GM19452 (cell line): ENCODE measurements around the gene ANO6.

ENCODE experiments used
- ATAC-seq: cut with Tn5 transposase; IDR thresholded peaks from one replicate; pipeline ENCODE4 v1.9.1; 2021; ENCODE audit not compliant: unreplicated experiment

Gene ANO6

DNA sequence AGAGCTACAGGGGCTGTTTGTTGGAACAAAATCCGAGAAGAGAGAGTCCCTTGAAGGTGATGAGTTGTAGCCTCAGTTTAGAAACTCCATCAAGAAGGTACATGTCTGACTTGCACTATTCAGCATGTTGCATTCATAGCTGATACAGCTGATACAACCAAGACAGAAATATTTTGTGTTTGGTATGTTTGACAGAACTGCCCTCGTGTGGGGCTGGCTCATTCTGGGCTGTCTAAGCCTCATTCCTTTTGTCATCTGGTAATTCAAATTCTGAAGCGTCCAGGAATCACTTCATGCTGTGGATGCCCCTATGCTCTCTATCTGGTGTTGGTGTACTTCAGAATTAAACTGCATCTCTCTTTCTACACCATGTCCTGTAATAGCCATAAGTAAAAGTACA, 126.3 kb downstream of the ANO6 start:
- ATAC-seq: no peak

DNA sequence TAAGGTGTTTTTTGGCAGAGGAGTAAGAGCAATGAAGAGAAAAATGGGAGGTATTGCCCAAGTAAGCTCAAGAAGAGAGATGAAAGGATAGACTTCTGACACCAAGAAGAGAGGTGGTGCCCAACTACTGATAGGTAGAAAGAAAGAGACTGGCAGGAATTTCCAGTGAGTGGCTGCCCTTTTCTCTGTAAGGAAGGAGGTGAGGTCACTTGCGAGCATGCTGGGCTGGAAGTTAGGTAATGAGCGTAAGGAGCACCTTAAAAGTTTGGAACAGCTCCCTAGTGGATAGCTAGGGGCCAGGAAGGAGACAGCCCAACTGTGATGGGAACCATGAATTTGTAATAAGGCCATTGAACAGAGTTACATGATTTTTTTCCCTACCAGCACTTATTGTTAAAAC, 127.0 kb downstream of the ANO6 start:
- ATAC-seq: no peak

- ATAC-seq: no peak
These were observed 127.6 kb downstream of the ANO6 start for GRCh38 chr12:45343269-45344051.

GRCh38 chr12:45348311-45348710, 132.4 kb downstream of the ANO6 start:
- ATAC-seq: no peak

DNA sequence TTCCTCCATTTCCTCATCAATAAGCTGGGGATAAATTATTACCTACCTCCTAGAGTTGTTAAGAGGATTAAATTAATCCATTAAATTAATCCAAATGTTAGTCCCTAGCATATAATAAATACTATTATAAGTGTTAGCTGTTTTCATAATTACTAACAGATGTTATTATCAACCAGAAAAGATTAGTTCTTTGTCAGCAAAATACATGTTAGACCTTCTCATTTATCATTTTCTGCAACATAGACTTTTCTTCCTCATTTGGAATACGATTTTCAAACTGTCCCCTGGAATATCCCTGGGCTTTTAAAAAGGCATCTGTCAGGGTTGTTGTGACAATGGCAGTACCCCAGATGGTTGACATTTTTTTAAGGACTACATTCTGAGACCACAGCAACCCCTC, 133.1 kb downstream of the ANO6 start:
- no peak for ATAC-seq

DNA sequence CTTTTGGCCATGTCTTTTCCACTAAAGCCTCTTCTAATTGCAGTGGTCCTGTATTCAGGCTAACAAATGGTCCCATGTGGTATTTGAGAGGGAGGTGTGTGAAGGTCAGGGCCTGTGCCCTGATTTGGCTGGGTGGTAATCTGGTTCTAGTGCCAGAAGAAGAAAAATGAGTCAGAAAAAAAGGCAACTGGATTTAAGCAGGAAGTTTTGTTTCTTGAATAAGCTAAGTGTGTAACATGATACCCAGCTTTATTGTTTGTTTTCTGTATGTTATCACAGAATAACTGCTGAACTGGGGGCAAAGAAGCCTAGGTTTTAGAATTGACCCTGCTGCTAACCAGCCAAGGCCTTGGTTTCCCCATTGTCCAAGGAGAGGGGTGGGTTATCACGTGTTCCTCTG, 134.0 kb downstream of the ANO6 start:
- ATAC-seq: no peak

DNA sequence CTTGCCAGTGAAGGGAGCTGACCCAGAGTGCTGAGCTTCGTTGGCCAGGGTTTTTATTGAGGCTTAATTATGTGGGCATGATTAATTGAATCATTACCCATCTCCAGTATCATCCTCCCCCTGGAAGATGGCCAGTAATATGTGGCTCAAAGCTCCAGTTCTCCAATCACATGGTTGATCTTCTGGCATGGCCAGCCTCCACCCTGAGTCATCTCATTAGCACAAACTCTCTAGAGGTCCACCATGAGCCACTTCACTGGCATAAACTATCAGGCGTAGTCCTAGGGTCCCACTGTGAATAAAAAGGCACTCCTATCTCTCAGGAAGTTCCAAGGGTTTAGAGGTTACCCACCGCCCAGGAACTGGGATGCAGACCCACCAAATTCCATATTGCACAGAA, 135.0 kb downstream of the ANO6 start:
- no peak for ATAC-seq

GRCh38 chr12:45351921-45352670, 136.2 kb downstream of the ANO6 start:
- ATAC-seq: no peak

DNA sequence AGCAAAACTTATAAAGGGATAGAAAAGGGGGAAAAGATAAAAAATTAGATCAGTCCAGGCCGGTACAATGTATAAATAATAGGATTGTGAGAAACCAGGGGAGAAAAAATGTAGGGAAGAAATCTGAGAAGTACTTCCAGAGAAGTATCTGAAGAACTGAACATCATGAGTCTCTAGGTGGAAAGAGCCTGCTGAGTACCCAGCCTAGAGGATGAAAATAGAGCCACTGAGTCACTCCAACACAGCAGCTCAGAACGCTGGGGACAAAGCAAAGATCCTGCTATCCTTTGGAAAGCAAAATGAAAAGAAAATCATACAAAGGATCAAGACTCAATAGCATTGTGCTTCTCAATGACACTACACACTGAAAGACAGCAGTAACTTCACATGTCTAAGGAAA, 138.0 kb downstream of the ANO6 start:
- peak; percentile 9 for ATAC-seq

GRCh38 chr12:45354399-45354798, 138.5 kb downstream of the ANO6 start:
- peak; percentile 96 for ATAC-seq

DNA sequence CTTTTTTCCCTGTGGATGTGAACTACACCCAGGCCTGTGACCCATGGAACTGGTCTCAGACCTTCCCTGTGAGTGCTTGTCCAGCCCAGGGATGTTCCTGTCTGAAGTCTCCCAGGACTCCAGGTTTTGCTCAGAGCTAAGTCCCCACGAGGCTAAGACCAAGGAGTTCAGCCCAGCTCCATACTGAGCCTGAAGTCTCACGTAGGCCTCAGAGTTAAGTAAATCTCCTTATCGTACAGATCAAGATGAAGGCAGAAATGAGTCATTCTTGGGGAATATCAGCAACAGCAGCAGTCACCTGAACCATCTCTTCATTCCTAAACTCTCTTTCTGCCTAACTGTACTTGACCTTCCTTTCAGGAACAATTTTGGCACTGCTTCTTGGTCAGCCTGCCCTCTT, 139.8 kb downstream of the ANO6 start:
- no peak for ATAC-seq

DNA sequence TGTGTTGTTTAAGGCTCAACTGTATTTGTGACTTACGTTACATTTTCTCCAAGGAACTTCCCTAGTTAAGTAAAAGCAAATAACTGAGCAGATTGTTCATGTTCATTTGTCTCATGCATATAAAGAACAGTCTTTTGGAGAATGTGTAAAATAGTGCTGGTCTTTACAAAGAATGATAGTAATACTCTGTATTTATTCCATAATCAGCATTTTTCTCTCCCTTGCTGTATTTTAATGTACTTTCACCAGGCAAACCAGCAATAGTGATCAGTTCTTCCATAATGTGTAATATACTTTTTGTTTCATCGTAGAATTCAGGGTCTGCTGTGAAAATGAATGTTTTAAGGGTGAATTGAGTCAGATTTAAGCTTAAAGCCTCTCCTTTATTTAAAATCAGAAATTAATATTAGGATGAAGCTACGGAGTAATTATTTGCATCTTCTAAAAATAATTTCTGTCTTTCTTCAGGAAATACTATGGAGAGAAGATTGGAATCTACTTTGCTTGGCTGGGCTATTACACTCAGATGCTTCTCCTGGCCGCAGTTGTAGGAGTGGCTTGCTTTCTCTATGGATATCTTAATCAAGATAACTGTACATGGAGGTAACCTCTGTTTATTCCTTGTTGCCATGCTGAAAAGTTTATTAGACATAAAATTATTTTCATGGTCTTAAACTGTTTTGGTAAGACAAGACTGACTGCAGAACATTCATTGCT, 141.1 kb downstream of the ANO6 start:
- ATAC-seq: no peak

DNA sequence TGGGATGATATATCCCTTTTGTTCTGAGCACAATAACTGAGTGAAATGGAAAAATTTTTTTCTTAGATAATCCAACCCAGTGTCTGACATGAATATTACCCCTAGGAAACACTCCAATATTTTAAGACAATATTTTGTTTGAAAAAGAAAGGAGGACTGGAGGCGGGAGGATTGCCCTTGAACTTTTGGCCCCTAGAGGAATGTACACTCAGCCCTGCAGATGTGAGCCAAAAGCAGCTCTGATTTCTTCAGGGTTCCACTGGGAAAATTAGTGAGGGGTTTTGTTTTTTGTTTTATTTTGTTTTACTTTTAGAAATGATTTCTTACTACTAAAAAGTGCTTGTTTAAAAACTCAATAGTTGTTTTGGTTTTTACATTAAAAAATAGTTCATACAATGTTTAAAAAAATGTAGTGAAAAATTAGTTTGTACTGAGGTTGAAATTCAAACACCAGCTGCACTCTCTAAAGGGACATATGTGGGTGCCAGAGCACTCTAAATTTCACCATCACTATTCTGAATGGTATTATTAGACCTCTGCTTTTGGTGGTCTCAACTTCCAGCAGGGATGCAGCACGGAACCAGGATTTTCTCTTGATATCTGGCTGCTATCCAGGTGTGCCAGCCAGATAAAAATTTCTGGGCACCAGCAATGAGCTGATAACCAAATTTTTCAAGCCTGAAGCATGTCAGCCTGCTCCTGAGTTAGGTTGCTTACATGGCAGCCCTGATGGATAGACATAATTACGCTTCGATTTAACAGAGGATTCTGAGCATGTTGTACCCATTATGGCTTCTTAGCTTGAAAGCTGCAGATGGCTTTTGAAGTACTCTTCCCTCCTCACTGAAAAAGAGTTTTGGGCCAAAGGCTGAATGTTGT, 141.9 kb downstream of the ANO6 start:
- no peak for ATAC-seq

GRCh38 chr12:45362291-45362690, 146.4 kb downstream of the ANO6 start:
- no peak for ATAC-seq

DNA sequence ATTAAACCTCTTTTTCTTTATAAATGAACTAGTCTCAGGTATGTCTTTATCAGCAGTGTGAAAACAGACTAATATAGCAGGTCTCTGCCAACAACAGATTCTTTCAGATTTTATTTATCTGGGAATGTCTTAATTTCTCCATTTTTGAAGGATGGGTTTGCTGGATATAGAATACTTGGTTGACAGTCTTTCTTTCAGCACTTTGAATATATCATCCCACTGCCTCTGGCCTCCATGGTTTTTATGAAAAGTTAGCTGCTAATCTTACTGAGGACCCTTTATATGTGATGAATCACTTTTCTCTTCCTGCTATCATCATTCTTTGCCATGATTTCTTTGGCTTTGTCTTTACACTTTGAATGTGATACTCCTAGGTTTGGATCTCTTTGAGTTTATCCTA, 148.0 kb downstream of the ANO6 start:
- ATAC-seq: no peak

- no peak for ATAC-seq
These were observed 153.1 kb downstream of the ANO6 start for GRCh38 chr12:45368841-45369489.

- no peak for ATAC-seq
These were observed 161.9 kb downstream of the ANO6 start for GRCh38 chr12:45377815-45378214.

DNA sequence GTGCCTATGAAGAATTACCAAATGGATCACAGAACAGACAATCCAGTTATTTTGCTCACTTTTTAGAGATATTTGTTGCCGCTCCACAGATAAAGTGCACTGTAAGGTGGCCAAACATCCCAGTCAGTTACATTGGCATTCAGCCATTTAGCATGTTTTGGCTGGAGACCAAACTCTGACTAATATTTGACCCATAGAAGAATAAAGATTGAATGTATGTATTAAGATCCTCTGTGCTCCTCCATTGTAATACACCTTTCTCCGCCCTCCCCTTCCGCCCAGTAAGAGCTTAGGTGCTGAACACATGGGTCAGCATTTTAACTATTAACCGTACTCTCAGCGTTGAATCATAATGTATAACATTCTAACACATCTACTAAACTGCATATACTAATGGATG, 163.4 kb downstream of the ANO6 start:
- ATAC-seq: no peak

DNA sequence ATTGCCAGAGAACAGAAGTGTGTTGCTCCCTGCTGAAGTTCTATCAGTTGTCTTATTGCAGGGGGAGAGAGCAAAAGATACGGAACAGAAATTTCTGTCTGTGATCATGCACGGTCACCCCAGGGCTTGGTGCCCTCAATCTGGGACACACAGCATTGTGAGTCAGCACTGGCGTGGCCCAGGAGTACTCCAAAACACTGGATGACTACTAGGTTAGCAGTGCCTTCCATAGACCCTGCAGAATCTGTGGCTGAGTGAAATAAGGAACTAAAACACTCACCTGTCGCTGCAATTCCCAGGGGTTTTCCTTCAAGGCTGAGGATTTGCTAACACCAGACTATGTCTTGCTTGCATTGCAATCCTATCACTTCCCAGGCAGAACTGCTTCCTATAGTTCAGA, 165.5 kb downstream of the ANO6 start:
- ATAC-seq: no peak

DNA sequence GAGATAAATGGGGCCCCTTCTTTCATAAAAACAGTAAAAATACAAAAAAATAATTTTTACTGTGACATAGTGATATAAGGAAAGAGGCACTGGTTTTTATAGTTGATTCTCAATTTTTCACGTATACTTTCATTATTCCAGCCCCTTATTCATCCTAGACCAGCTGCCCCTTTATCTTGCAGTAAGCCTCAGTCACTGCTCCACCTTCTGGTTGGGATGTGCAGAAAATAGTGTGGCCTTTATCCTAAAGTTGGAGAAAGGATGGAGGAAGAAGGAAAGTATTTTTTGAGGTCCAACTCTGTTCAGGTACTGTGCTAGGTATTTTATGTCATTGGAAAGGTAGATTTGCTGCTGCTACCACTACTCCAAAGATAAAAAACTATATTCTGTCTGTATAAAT, 172.7 kb downstream of the ANO6 start:
- ATAC-seq: no peak
